Pulmonary artery endothelial cell (primary cell): ENCODE measurements around the gene RTL1. TPM values are rescaled to one million over a fixed set of nuclear protein-coding genes. Genes with fewer than 3 reads are reported as not detected.

Source experiments
- DNase-seq: peaks from one replicate; pipeline ENCODE4 v3.0.0-alpha.2; 2011; ENCODE audit warnings: low read depth, low spot score
- total RNA-seq: library from RNA; depleted of rRNA; stranded (reverse); fragments of >200 nt; gene quantifications from 2 replicates; pipeline ENCODE4 v1.2.3, GENCODE V29; 2014

Gene RTL1
- total RNA-seq, 1 donor from 2014 or later: not detected

- no peak for DNase-seq
These were observed 52.0 kb downstream of the RTL1 start for GRCh38 chr14:100851586-100851916.

GRCh38 chr14:100850841-100851585 lies 52.5 kb downstream of the RTL1 start:
- DNase-seq: no peak

GRCh38 chr14:100849115-100849781 lies 54.3 kb downstream of the RTL1 start:
- DNase-seq: no peak

GRCh38 chr14:100846309-100846859 lies 57.1 kb downstream of the RTL1 start:
- DNase-seq: no peak

GRCh38 chr14:100845341-100845740 lies 58.2 kb downstream of the RTL1 start:
- DNase-seq: no peak

GRCh38 chr14:100844846-100845245 lies 58.7 kb downstream of the RTL1 start:
- no peak for DNase-seq

- DNase-seq: no peak
These were observed 59.1 kb downstream of the RTL1 start for GRCh38 chr14:100844421-100844820.

- no peak for DNase-seq
These were observed 59.5 kb downstream of the RTL1 start for GRCh38 chr14:100844082-100844408.

- no peak for DNase-seq
These were observed 60.7 kb downstream of the RTL1 start for GRCh38 chr14:100842799-100843198.

GRCh38 chr14:100841761-100842403 lies 61.6 kb downstream of the RTL1 start:
- no peak for DNase-seq

GRCh38 chr14:100841066-100841760 lies 62.3 kb downstream of the RTL1 start:
- no peak for DNase-seq

- no peak for DNase-seq
These were observed 63.0 kb downstream of the RTL1 start for GRCh38 chr14:100840286-100841065.

- DNase-seq: no peak
These were observed 63.8 kb downstream of the RTL1 start for GRCh38 chr14:100839681-100840111.

- DNase-seq: no peak
These were observed 64.3 kb downstream of the RTL1 start for GRCh38 chr14:100839315-100839585.

- no peak for DNase-seq
These were observed 64.8 kb downstream of the RTL1 start for GRCh38 chr14:100838493-100839314.

GRCh38 chr14:100837805-100838350 lies 65.6 kb downstream of the RTL1 start:
- no peak for DNase-seq

- DNase-seq: no peak
These were observed 66.3 kb downstream of the RTL1 start for GRCh38 chr14:100836941-100837804.

- DNase-seq: no peak
These were observed 67.2 kb downstream of the RTL1 start for GRCh38 chr14:100836311-100836805.
